Omental fat pad (tissue), 4 donors: ENCODE results near the gene CEP41. TPM values are rescaled to one million over a fixed set of nuclear protein-coding genes. Genes with fewer than 3 reads are reported as not detected.

Experiments
- ATAC-seq: fragments of 150-250 bp; one replicate; pipeline ENCODE4 v1.9.1; 2016; ENCODE audit warnings: mild to moderate bottlenecking, moderate library complexity; ENCODE audit not compliant: low FRiP score
- DNase-seq: peaks from one replicate; pipeline ENCODE4 v3.0.0-alpha.2; 2019; ENCODE audit warnings: low spot score
- total RNA-seq, 4 donors: library from RNA; depleted of rRNA; stranded (reverse); fragments of >200 nt; gene quantifications; one replicate each; pipeline ENCODE4 v1.1.0, GENCODE V29; 2016
- TF ChIP-seq, protein P1 (sequence below), 3 donors: fragments of 450-650 bp; IDR thresholded peaks; one replicate each; pipeline ENCODE4 v1.5.1; 2016 to 2017; ENCODE audit warnings: antibody characterized with exemption in 3 of 3, mild to moderate bottlenecking in 3 of 3, moderate library complexity in 2 of 3

The CEP41 gene
- total RNA-seq, 4 donors from 2014 or later = 6.8 to 11.8 (median 8.5) TPM

DNA sequence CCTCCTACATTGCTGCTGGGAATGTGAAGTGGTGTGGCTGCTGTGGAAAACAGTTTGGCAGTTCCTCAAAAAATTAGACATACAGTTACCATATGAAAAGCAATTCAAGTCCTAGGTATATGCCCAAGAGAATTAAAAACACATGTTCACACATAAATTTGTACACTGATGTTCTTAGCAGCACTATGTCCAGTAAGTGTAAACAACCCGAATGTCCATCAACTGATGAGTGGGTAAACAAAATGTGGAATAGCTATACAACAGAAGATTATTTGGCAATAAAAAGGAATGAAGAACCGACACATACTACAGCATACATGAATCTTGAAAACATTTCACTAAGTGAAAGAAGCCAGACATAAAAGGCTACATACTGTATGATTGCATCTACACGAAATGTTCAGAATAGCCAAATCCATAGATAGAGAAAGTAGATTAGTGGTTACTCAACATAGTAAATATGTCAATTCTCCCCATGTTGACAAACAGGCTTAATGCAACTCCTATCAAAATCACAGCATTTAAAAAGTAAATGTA lies 17.2 kb downstream of the CEP41 start:
- TF ChIP-seq, protein P1, sequence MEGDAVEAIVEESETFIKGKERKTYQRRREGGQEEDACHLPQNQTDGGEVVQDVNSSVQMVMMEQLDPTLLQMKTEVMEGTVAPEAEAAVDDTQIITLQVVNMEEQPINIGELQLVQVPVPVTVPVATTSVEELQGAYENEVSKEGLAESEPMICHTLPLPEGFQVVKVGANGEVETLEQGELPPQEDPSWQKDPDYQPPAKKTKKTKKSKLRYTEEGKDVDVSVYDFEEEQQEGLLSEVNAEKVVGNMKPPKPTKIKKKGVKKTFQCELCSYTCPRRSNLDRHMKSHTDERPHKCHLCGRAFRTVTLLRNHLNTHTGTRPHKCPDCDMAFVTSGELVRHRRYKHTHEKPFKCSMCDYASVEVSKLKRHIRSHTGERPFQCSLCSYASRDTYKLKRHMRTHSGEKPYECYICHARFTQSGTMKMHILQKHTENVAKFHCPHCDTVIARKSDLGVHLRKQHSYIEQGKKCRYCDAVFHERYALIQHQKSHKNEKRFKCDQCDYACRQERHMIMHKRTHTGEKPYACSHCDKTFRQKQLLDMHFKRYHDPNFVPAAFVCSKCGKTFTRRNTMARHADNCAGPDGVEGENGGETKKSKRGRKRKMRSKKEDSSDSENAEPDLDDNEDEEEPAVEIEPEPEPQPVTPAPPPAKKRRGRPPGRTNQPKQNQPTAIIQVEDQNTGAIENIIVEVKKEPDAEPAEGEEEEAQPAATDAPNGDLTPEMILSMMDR (IDR thresholded peaks at IDR 0.05) = no peak
- no peak for DNase-seq
- ATAC-seq = no peak

- TF ChIP-seq, protein P1 (IDR thresholded peaks at IDR 0.05) = no peak
- no peak for ATAC-seq
- DNase-seq = no peak
Observed at GRCh38 chr7:130421684-130422083, 19.1 kb downstream of the CEP41 start.

DNA sequence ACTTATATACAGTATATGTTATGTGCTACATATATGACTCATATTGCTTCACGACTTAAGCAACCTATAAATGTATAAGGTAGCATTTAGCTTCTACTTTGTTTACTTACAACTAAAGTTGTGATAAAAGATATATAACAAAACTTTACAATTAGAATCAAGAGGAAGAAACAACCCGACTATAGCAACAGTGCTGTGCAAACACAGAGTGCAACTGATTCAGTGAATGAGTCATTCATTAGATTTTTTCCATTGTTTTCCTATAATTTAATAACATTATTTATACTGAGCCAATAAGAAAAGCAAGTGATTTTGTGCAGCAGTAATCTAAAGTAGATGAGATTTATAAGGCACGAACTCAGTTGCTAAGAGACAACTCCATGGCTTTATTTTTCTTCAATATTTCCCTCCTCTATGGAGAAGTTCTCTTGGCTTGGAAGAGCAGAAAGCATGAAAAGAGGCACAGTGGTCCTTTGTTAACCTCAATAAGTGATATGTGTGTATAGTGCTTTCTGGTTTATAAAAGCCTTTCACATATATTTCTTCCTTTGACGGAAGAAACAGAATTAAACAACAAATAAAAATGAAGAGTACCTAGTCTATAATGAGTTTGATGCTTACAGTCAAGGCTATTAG lies 19.8 kb downstream of the CEP41 start:
- TF ChIP-seq, protein P1 (IDR thresholded peaks at IDR 0.05) = no peak
- DNase-seq (no peak), ATAC-seq (no peak)

DNA sequence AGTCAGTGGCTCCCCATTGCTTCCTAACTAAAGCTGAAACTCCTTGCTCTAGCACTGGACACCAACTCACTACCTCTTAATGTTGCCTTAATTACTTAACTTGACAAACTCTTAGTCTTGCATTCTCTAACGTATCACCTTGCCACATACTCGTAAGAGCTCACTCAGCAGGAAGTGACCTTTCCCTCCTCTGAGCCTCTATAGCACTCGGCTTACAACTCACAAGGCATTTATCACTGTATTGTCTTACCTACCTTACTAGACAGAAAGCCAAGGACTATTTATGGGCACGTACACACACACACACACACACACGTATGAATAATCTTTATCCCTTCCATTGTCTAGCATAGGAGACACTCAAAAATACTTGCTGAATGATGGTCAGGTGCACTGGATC lies 21.2 kb downstream of the CEP41 start:
- ATAC-seq = no peak
- TF ChIP-seq, protein P1 (IDR thresholded peaks at IDR 0.05) = no peak

GRCh38 chr7:130418306-130418705 lies 22.5 kb downstream of the CEP41 start:
- TF ChIP-seq, protein P1 (IDR thresholded peaks at IDR 0.05) = no peak
- no peak for DNase-seq
- no peak for ATAC-seq

More for the DNA sequence above, 21.2 kb downstream of the CEP41 start:
- DNase-seq = no peak

GRCh38 chr7:130417213-130417612 lies 23.6 kb downstream of the CEP41 start:
- DNase-seq = no peak
- ATAC-seq = no peak
- TF ChIP-seq, protein P1 (IDR thresholded peaks at IDR 0.05) = no peak

- TF ChIP-seq, protein P1 (IDR thresholded peaks at IDR 0.05) = no peak
Observed at GRCh38 chr7:130415006-130415405, 25.8 kb downstream of the CEP41 start.

More at GRCh38 chr7:130415006-130415405, 25.8 kb downstream of the CEP41 start:
- DNase-seq (no peak), ATAC-seq (no peak)
